Gastrocnemius medialis (tissue), 4 donors: ENCODE results near the gene SENP8.

Source experiments
- POLR2A ChIP-seq, 2 donors: fragments of 450-650 bp; IDR thresholded peaks; one replicate each; pipeline ENCODE4 v1.6.1; 2017; ENCODE audit warnings: antibody characterized with exemption in 2 of 2, mild to moderate bottlenecking in 2 of 2, moderate library complexity in 2 of 2
- TF ChIP-seq, protein P1 (sequence below), 5 experiments: fragments of 450-650 bp in 3 of 5; fragments of 200-600 bp in 2 of 5; sonication (generic) in 2 of 5; IDR thresholded peaks in 4 of 5; conservative IDR thresholded peaks in 1 of 5; 1 replicate in 4 of 5; 2 replicates in 1 of 5; pipeline ENCODE4 v1.5.1; 2016 to 2019; ENCODE audit warnings: antibody characterized with exemption in 5 of 5, mild to moderate bottlenecking in 3 of 5, moderate library complexity in 3 of 5

DNA sequence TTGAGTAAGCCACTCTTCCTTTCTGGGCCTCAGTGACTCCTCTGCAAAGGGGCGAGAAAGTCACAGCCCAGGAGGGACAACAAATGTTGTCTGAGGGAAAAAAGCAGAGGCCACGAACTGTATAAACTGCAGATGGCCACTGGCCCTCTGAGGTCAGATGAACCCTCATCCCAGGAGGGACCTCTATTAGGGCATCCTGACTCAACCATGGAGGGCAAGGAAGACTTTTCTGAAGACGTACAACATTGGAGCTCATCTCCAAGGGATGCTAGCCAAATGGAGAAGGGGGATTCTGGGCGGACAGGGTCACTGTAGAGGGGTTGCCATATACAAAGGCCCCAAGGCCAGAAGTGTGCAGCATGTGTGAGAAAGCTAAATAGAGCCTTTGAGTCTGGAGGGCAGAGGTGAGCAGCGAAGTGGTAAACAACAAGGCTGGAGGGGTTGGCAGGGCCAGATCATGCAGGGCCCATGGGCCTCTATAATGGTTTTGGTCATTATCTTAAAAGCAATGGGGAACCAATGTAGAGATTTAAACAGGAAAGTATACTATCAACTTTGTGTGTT is 62.6 kb downstream of the SENP8 start:
- no peak for TF ChIP-seq POLR2A (IDR thresholded peaks at IDR 0.05)
- TF ChIP-seq, protein P1, sequence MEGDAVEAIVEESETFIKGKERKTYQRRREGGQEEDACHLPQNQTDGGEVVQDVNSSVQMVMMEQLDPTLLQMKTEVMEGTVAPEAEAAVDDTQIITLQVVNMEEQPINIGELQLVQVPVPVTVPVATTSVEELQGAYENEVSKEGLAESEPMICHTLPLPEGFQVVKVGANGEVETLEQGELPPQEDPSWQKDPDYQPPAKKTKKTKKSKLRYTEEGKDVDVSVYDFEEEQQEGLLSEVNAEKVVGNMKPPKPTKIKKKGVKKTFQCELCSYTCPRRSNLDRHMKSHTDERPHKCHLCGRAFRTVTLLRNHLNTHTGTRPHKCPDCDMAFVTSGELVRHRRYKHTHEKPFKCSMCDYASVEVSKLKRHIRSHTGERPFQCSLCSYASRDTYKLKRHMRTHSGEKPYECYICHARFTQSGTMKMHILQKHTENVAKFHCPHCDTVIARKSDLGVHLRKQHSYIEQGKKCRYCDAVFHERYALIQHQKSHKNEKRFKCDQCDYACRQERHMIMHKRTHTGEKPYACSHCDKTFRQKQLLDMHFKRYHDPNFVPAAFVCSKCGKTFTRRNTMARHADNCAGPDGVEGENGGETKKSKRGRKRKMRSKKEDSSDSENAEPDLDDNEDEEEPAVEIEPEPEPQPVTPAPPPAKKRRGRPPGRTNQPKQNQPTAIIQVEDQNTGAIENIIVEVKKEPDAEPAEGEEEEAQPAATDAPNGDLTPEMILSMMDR (IDR thresholded peaks at IDR 0.05 in 4 of 5, conservative IDR thresholded peaks at IDR 0.05 in 1 of 5) = no peak
